ENCODE measurements around the gene CD58.

DNA sequence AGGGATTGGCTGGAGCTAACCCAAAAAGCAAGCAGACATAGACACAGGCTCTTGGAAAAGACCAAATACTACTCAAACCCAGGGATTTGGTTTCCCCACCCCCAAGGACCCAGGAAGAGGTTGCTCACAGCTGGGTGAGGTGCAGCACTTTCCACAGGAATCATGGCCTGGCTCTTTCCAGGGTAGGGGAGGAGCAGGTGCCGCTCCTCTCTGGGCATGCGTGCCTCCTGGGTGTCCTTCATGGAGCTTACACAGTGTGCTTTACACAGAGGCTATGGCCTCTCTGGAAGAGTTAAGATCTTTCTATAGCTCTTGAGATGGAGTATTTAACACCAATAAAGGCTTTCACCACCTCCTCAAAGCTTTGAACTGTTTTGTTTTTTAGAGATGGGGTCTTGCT, 88.3 kb downstream of the CD58 start:
- TF ChIP-seq, protein P1, sequence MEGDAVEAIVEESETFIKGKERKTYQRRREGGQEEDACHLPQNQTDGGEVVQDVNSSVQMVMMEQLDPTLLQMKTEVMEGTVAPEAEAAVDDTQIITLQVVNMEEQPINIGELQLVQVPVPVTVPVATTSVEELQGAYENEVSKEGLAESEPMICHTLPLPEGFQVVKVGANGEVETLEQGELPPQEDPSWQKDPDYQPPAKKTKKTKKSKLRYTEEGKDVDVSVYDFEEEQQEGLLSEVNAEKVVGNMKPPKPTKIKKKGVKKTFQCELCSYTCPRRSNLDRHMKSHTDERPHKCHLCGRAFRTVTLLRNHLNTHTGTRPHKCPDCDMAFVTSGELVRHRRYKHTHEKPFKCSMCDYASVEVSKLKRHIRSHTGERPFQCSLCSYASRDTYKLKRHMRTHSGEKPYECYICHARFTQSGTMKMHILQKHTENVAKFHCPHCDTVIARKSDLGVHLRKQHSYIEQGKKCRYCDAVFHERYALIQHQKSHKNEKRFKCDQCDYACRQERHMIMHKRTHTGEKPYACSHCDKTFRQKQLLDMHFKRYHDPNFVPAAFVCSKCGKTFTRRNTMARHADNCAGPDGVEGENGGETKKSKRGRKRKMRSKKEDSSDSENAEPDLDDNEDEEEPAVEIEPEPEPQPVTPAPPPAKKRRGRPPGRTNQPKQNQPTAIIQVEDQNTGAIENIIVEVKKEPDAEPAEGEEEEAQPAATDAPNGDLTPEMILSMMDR (IDR thresholded peaks at IDR 0.05; ENCODE audit: insufficient read depth, low read length, poor library complexity, severe bottlenecking): no peak
- no peak for TF ChIP-seq EZH2phosphoT487 (conservative IDR thresholded peaks at IDR 0.05; ENCODE audit: low read length)
